HG03045 (cell line): Measurements from ENCODE around the gene COL4A2.

Experiments used
- ATAC-seq: cut with Tn5 transposase; IDR thresholded peaks from one replicate; pipeline ENCODE4 v1.9.1; 2021; ENCODE audit warnings: mild to moderate bottlenecking, moderate library complexity; ENCODE audit not compliant: unreplicated experiment

The COL4A2 gene

DNA sequence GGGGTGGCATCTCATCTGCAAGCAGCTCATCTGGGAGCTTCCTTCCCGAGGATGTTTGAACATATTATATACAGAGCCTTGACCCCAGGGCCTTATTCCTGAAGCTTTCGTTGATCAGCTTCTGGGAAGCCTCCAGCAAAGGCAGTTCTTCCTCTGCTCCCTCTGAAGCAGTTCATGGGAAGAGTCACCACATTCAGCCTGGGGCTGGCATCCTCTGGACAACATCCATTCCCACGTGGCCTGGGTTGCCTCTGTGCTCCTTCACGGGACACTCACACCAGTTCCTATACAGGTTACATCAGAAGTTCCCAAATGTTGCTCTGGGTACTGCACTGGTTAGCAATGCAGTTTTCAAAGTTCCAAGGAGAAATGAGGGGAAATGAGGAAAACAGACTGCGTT, 29.6 kb downstream of the COL4A2 start:
- ATAC-seq = no peak

DNA sequence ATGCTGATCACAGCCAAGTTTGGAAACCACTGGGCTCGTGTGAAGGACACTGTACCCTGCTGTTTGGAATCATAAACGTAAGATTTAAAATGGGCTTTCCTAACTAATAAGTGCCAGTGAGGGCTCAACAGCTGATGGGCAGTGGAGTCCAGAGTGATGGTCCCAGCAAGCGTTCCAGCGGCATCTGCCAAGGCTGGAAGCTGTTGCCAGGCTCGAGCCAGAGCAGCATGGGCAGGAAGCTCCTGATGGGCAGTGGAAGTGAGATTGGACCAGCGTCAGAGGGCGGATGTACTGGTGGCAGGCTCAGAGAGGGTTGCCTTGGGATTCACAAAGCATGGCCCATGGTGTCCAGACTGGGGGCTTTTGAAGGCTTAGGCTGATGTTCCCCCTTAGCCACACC, 30.2 kb downstream of the COL4A2 start:
- no peak for ATAC-seq

DNA sequence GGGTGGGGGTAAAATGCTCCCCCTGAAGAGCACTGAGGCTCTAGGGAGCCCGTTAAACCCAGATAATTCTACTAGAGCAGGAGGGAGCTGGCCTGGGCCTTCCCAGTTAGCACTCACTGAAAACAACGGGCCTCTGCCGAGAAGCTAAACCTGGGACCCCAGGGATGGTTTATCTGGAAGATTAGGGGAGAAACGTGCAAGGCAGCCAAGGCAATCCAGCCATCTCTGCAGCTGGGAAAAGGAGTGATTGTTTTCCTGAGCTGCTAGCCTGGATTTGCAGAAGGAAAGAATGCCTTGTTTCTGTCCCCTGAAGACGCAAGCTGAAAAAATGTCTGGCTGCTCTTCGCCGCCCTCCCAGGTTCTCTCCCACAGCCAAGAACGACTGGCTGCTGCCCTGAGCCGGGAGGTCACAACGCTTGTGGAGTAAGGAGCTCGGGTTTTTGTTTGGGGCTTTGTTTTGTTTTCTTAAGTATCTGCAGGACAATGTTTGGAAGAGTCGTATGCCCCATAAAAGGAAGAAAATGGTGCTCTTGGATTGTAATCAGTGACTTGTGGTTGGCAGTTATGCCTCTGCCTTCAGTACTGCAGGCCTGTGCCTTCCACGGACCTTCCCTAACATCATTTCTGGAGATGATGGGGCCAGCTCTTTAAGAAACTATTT, 31.5 kb downstream of the COL4A2 start:
- no peak for ATAC-seq

DNA sequence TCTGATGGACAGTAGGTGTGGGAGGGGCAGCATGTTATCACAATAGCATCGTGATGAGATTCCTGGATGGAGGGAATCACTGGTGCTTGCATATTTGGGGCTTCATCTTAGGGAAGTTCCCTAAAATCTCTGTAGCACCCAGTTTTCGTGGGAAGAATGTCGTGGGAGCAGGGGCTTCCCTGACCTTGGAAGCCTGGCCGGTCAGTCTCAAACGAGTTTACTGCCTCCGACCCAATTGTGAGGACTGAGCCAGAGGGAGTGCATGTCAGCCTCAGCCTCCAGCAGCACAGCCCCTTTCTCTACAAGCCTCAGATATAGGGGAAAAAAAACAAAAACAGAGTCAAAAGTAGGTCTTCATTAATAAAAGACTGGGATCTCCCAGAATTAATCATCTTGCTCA, 32.2 kb downstream of the COL4A2 start:
- no peak for ATAC-seq

DNA sequence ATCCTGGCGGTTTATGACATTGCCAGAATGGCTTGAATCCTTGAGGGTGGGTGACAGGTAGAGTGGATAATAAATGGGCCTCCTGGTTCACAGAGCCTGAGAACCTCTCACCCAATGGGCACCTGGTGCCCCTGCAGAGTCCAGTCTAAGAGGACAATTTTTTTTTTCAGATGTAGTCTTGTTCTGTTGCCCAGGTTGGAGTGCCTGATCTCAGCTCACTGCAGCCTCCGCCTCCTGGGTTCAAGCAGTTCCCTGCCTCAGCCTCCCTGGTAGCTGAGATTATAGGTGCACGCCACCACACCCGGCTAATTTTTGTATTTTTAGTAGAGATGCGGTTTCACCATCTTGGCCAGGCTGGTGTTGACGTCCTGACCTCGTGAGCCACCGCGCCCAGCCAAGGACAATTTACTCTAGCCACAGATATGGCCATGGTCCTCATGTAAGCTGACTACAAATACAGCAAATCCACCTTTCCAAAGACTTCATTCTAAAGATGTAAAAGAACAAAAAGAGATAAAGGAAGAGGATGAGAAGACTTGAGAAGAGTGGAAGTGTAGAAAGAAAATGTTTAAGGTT, 33.0 kb downstream of the COL4A2 start:
- ATAC-seq = no peak

DNA sequence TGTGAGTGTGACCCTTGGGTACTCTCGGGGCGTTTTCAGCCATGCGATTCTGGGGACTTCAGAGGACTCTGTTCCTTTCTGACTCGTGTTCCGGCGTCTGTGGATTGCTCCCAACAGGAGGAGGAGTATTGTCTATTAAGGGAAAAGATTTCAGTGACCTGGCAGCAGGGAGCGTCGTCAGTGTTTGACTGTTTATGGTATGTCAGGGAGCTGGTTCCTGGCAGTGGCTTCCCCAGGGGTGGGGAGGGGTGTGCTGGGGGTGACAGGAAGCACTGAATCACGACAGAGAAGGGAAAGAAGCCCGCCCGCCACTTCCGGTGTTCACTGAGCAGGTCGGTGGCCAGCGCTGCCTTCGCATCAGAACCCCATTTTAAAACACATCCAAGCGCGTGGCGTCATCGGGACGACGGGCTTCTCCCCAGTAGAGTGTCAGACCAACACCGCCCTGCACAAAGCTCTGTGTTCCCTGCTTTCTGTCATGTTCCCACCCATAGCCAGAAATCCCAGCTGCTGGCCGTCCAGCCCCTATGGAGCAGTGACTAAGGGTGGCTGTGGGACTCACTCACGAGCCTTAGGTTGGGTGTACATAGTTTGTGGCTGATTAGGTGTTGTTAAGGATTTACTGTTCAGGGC, 33.8 kb downstream of the COL4A2 start:
- no peak for ATAC-seq

DNA sequence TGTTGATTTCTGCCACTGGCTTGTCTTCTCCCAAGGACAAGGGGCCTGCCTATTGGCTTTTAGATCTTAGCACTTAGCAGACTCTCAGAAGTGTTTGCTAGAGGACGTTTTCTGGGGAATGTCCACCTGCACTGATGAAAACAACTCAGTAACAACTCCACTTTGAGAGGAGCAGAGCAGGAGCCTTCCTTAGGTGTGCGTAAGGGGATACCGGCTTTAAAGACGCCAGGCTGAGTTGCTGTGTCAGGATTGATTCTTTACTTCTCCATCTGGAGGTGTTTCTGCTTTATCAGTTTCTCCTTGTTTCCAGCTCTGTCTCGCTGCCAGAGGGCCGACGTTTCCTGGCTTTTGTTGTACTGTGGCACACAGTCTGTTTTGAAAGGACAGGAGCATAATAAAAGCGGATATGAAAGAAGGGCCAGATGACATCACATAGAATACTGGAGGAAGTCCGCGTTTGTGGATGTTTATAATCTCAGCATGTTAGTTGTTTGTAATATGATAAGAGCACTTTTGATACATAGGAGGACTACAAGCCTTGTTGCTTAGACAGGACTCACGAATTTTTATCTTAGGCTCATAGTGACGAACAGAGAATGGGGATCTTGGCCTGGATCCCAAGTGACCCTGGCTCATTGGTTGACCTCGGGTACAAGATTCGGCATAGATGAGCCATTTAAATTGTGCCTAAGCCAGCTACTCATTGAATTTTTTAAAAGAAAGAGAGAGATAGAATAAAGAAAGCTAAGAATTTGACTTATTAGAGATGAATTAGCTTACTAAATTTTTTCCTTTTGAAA, 34.6 kb downstream of the COL4A2 start:
- ATAC-seq = no peak

DNA sequence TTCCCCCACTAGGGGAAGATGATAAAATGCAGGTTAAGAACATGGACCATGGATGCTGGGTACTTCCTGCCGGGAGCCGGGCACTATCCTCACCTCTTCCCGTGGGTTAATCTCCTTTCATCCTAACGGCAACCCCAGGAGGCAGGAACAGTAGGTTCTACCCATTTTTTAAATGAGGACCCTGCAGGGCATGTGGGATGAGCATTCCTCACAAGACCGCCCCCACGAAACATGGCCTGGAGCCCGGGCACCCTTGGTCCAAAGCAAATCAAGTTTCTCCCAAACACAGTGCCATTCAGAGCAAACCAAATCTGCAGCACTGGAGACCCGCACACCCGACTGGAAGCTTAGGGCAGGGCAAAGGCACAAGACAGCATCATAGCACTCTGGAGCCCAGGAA, 35.4 kb downstream of the COL4A2 start:
- ATAC-seq = no peak

DNA sequence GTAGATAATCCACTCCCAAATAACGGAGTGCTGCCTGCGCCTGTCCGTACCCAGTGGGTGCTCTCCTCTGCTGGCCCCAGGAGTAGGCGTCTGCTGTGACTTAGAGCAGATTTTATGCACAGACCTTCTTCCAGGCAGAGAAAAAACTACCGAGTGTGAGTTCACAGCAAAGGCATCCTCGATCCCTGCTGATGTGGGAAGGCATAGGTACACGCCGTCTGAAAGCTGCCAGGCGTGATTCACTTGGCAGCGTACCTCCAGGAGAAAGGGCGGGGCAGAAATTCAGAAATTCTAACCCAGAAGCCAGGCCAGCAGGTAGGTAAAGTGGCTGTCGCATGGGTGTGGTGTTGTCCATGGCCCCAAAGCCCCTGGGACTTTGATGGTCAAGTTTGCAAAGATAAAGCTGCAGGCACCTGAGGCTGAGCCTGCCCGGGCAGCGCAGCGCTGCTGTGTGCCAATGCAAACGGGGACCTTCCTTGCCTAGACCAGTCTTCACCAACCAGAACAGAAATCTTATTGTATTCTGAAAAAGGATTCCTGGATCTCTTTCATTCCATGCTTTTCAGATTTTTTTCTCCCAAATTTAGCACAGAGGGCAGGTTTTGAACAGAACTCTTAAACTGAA, 36.3 kb downstream of the COL4A2 start:
- no peak for ATAC-seq

DNA sequence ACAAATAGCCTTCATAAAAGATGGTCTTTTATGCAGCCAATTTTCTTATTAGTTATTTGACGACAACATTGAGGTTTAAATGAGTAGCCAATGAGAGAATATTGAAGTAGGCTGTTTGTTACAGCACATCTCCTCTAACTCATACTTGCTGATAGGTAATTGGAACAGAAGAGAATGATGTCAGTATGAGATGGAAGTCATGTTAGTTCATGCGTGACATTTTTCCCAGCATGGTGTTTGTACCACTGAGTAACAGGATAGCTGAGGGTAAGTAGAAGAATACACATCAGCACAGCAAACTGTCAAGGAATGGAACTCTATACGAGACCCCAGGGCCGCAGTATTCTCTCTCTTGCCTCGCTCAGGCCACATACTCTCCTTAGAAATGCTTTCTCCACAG, 37.2 kb downstream of the COL4A2 start:
- no peak for ATAC-seq

DNA sequence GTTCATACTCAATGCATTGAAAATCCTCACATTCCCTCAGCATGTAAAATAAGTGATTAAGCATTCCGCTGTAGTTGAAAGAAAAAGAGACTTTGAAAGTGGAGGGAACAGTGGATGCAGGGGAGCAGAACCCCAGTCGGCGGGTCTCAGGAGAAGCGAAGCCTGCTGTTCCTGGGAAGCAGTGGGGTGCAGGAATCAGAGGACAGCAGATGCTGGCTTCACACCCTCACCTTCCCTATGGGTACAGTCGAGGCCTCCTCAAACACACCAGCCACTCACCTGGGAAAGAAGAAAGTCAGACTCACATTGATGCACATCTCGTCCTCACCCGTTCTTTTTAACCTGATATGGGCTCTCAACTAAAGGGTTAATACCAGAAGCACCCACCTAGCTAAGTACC, 38.2 kb downstream of the COL4A2 start:
- no peak for ATAC-seq

DNA sequence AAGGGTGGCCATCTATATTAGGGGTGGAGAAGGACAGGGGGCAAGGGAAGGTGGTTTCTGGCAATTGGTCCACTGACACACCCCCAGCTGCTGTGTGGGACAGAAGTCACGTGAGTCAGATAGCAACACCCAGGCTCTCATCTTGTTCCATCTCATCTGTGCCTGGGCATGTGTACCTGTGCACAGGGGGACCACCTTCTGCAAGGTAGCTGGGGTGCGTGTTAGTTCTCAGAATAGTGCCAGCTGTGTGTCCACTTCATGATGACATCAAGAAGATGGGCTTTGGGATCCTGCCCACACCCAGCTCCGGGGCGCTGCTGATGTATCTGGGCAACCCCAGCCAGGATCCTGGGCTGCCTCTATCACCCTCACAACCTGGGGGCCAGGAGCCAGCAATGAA, 38.6 kb downstream of the COL4A2 start:
- ATAC-seq = no peak

DNA sequence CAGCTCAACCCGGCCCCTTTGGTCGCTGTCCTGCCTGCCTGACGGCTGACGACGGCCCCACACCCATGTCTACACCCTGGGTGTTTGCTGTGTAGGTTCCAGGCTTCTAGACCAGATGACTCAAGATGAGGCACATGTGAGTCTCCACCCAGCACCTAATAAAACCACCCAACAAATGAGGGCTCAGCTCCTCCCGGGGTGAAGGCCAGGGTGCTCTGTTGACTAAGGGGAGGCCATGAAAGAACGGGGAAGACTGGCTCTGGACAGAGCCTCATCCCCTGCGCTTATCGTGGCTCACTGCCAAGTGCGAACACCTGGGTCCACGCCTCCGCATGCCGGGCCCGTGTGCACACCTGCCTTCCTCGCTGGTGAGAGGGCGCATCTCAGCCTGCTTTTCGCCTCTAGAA, 39.6 kb downstream of the COL4A2 start:
- ATAC-seq = no peak

DNA sequence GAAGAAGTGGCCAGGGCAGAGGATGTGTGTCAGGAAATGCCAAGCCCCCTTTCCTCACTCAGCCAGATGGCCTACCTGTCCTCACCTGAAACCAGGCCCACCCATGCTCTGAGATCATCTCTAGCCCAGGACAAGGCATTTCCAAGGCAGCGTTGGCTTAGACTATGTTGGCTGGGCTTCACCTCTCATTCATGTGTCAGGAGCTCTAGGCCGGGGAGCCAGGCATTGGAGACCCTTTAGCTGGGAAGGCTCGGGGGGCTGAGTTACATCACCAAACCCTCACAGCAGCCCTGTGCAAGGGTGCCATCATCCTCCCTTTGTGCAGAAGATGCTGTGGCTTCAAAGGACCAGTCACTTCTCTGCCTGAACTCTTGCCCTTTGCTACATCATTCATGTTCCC, 40.0 kb downstream of the COL4A2 start:
- ATAC-seq = no peak

DNA sequence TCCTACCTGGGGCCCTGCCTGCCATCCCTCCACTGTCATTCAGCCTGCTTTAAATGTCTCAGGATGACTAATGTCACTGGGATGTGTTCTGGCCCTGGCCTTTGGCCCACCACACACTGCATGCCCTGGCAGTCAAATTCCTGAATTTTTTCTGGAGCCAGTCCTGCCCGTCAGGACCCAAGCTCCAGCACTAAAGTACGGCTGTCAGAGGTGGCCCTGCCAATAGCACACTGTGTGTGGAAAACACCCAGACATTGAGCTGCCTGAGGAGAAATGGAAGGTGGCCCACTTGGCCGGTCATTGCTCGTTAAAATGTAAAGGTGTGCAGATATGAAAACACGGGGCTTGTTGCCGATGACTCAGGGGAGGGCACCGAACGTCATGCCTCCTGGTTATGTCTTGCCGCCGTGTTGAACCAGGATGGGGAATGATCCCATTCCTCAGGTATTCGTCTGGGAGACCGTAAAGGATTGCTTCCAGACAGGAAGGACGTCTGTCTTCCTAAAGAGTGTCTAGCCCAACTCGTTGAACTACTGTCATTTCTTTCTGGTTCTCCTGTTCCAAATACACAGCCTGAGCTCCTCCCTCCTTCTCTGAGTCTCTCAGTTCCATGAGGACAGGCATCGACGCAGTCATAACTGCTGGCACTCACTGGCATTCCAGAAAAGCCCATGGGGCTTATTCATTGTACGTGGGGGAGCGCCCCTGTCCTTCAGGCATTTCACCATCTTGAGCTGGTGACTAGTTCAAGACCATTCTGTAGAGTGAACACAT, 40.6 kb downstream of the COL4A2 start:
- ATAC-seq = no peak

DNA sequence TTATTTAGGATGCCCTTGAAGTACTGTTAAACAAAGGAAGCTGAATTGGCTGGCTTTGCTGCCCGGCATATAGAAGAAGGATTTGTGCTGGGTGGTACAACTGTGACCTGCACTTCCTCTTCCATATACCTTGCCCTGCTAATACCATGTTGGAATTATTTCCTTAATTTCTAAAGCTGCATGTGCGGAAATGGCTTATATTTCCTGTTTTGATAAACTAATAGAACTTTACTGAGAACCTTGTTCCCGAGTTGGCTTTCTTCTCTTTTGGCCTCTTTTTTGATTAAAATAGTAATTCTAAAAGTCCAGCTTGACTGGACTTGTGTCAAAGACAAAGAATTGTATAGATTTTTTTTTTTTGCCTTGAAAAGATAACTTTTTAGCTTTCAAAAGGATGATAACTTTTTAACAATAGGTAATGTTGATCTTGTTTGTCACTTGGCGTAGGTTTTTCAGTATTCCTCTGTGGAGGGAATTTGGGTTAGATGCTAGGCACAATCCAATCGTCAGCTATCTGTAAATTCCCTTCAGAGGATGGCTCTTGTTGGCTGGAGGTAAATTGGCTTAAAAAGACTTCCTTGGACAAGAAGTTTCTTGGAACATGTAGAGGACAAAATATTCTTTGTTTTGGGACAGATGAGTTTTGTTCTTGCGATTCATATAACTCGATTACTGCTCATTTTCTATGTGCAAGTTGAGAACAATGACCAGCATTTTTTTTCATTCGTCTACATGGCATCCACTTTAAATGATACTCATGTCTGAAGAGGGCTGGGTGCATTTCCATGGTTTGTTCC, 41.4 kb downstream of the COL4A2 start:
- ATAC-seq = no peak

DNA sequence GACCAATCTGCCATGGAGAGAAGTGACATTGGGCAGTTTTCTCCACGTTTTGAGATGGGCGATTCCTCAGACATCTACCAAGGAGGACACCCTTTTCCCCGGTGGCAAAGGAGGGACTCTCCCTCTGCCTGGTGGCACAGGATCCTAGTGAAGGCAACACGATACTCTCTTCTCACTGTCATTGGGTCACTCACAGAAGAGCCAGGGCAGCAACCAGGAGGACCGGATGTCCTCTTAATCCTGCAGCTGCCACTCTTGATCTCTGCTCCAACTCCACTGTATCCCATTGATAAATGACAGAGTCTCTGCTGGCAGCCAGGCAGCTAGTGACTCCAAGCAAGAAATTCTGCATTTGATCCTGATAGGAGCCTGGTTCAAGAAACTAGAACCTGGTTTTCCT, 42.2 kb downstream of the COL4A2 start:
- ATAC-seq = no peak

DNA sequence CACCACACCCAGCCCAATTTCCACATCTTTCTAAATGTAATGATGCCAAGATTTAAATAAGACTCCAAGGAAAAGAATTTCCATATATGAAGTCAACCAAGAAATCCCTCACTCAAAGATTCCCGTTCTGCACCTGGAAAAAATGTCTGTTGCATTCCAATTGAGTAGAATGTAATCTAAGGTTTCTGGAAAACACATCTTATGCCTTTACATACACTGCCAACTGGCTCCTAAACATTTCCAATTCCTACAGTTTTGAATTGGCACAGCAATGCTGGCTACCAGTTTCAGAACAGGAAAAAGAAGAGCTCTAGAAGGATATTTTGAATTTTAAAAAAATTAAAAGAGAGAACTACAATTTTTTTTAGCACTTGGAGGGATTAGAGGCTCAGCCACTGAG, 43.0 kb downstream of the COL4A2 start:
- no peak for ATAC-seq

DNA sequence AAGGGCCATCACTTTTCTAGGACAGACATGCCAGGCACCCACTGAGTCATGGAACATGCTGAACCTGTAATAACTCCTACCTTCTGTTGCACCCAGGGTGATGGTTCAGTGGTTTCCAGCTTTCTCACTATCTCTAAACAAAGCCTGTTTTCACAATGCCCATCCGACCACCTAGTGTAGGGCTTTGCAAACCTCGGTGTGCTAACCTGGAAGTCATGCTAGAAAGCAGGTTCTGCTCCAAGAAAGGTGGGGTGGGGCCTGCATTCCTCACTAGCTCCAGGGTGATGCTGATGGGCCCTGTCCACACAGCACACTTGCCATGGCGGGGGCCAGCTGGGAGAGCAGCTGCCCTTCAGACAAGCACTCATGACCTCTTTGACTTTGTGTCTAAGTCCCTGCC, 43.4 kb downstream of the COL4A2 start:
- ATAC-seq = no peak
